Activated CD4-positive, alpha-beta T cell treated with anti-CD3 and anti-CD28 coated beads for 1 hour (primary cell): ENCODE measurements around the gene CARD9.

Source experiments
- DNase-seq: peaks from one replicate; pipeline ENCODE4 v3.0.0-alpha.2; 2020

CARD9 gene

DNA sequence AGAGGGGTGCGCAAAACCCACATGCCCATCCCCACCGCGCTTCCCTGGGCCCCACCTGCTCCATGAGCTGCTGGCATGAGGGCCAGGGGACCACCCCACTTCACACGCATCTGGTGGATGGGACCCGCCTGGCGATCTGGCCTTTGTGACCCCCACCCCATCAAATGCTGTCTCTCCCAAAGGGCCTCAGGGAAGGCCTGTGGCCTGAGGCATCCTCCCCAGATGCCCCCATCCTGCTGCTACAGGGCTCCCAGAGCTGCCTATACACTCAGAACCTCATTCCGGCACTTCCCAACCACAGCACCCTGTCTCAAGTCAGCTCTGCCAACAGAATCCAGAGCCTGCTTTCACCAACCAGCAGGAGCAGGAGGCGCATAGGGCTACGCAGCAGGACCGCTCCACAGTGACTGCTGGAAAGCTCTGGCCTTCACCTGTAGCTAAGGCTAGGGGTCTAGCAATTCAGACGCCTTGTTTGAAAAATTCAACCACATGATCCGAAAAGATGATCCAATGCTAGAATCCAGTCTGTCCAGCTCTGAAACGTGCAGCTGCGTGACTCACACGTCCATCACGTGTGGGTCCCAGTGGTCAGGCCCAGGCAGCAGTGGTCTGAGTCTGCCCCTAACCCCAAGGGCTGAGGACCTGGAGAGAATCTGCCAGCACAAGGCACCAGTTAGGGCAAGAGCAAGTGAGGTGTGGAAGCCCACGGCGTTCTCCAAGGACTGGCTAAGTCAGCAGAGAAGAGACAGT, 27.9 kb upstream of the CARD9 start:
- DNase-seq = no peak

DNA sequence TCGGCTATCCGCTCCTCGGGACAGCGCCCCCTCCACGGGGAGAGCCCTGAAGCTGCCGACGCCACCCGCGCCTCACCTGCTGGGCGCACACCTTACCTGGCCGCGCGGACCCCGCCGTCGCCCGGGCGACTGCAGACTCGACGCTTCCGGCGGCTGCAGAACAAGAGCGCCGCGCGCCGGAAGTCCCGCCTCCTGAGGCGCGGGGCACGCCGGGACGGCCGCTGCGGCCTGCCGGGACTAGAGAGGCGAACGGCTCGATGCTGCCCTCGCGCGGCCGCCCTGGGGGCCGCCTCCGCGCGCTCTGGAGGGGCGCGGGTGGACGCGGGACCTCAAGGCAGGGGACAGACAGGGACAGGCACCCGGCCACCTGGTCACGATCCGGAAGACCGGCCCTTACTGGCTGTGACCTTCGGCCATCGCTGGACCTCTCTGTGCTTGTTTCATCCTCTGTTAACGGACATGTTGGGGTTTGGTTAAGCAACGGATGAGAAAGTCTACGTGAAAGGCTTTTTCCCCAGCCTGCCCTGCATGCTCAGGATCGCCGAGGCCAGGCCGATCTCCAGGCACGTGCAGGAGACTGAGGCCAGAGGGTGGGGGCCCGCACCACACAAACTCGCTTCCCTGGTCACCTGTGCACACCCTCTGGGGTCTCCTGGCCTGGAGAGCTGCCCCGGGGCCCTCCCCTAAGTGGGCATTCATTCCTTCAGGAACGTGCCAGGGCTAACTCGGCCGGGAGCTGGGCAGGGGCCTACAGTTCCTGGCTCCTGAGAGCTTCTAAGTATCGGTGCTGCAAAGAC, 26.8 kb upstream of the CARD9 start, which contains the start of gene SNAPC4:
Gene SNAPC4 (minus strand): TSS at position 133 of the 797 bp plus-strand sequence. CDS start 1,742 bp downstream, outside the sequence.
- DNase-seq = peak; percentile 76

DNA sequence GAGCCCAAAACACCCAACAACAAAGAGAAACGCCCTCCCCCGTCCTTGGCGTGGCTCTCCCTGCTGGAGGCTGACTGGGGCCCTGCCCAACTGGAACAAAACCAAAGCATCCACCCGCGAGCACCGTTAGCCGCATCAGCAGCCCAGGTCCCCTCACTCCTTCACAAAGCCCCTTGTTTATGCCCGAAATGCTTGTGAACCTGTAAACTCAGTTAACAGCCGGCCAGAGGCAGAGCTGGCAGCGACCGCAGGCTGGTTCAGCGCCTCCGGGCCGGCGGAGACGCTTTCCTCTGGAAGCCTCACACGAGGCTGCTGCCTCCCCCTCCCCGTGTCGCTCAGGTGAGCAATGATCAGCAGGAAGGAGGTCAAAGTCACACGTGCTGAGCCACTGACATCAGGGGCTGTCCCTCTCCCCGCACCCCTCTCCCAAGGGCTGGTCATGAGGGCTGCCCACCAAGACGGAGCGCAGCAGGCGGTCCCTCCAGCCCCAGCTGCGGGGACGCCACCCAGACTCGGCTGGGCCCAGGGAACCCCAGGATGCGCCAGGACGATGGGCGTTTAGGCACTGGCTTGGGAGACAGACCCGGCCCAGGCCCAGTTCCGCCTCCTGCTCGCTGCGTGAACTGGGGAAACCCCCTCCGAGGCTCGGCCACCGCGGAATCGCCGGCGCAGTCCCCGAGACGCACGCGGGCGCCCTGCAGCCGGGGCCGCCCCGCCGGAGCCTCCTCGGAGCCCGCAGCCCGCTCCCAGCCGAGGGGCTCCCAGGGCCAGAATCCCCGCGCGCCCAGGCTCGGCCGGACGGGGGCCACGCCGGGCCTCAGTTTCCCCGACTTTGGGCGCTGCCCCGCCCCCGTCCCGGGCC, 25.9 kb upstream of the CARD9 start:
- no peak for DNase-seq

DNA sequence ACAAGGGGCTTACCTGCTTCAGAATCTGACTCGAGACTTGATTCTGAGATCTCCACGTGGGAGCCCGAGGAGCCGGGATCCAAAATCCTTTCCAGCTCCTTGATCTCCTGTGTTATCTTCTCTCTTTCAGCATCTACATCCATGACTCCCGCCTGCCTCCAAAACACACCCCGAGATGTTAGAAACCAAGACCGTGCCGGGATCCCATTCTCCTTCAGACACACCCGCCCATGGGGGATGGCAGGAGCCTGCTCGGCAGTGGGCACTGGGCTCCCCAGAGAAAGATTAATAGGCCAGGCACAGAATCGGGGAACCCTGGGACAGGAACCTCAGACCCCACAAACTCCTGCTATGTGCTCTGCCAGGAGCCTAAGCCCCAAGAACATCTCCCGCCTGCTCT, 24.8 kb upstream of the CARD9 start:
- no peak for DNase-seq

DNA sequence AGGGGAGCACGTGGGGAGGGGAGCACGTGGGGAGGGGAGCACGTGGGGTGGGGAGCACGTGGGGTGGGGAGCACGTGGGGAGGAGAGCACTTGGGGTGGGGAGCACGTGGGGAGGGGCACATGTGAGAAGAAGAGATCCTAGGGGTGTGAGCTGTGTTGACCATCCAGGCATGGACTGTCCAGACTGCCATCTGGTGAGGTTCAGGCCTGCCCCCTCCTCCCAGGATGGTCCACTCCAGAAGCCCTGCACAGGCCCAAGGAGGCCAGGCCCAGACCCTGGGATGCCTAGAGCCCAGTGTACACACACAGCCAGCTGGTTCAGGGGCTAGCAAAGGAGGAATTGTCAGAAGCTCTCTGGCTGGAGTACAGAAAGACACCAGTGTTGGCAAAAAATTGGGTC, 24.2 kb upstream of the CARD9 start:
- DNase-seq = no peak

DNA sequence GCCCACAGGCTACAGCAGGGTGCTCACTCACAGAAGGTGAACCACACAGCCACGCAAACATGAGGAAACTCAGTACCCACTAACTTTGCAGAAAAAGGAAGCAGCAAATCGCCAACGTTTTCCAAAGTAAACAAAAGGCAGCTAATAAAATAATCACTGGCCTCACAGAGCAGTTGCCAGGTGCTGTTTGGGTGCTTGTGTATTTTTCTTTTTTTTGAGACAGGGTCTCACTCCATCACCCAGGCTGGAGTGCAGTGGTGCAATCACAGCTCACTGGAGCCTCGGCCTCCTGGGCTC, 22.7 kb upstream of the CARD9 start:
- DNase-seq = no peak

DNA sequence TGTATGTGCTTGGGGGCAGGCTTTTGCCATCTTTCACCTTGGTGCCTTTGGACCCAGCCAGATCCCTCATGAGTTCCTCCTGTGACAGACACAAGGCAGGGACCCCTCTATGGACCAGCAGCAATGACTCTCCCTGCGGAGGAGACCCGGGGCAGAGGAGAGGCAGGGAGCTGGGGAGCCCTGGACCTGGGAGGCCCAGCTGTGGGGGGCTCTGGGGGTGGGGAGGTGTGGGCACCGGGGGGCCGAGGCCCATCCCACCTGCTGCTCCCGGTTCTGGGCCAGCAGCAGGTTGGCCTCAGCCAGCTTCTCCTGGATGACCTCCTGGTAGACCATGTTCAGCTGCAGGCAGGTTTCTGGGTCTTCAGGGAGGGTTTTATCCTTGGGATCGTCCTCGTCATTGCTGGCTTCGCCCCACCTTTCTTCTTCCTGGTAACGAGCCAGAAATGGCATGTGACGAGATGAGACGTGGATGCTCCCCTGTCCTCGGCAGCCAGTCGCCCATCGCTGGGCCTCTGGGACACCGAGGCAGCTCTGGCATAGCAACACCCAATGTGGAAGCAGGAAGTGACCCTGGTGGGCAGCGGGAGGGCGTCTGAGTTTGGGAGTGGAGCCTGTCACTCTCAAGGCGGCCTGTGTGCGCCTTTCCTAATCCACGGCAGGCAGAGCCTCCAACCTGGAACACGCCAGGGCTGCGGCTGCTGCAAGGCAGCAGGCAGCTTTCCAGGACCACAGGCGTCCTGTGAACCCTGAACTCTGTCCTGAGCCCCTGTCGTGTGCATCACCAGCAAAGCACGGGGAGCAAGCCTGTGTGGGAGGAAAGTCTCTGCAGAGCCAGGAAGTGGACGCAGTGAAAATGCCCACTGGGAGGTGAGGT, 22.1 kb upstream of the CARD9 start:
- DNase-seq = no peak

DNA sequence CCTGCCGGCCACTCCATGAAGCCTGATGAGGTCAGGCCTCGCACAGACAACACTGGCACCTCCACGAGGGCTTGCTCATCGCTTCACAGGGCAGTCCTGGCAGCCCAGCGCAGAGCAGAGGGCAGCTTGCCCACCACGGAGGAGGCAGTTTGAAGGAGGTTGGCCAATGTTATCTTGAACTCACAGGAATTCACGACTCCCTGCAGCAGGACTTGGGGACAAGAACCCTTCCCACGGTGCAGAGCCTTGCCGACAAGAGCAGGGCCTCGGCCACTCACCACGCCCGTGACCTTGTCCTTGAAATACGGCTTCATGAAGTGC, 21.5 kb upstream of the CARD9 start:
- DNase-seq = no peak

DNA sequence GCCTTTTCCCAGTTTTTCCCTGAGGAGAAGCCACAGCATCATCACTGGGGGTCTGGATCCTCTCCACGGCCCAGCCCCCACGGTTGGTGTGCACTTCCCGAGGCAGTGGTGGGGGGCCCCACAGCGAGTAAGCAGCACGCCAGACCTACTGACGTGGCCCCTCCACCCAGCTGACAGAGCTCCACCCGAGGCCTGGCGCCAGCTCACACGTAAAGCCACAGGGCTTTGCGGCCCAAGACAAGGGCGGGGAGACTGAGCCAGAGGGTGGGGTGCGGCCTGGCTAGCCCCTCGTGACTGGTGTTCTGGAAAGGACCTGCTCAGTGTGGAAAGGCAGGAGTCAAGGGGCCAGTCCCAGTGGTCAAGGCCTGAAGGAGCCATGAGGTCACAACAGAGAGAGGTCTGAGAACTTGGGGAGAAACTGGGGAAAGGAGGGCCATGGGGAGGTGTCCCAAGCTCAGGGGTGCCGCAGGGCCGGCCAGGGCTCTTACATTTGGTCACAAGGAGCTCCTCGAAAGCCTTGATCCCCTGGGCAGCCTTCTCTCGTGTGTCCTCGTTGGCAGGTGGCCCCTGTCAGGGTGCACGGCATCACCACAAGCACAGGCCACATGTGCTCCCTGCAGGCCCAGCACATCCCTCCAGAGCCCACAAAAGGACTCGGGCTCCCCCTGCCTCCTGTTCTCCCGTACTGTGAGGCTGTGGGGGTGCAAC, 21.0 kb upstream of the CARD9 start:
- no peak for DNase-seq

DNA sequence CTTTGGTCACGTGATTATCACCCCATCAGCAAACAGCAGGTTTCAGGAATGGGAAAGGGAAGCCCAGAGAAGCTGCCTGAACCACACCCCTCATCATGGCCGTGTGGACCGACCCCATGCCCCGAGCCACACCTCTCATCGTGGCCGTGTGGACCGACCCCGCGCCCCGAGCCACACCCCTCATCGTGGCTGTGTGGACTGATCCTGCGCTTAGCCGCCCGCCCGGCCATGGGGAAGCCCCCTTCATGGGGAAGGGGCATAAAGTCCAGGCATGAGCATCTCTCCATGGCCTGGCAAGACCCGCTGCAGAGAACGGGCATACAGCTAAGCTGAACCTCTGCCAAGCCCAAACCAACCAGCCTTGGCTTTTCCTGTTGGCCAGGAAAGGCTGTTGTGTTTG, 20.1 kb upstream of the CARD9 start:
- no peak for DNase-seq

DNA sequence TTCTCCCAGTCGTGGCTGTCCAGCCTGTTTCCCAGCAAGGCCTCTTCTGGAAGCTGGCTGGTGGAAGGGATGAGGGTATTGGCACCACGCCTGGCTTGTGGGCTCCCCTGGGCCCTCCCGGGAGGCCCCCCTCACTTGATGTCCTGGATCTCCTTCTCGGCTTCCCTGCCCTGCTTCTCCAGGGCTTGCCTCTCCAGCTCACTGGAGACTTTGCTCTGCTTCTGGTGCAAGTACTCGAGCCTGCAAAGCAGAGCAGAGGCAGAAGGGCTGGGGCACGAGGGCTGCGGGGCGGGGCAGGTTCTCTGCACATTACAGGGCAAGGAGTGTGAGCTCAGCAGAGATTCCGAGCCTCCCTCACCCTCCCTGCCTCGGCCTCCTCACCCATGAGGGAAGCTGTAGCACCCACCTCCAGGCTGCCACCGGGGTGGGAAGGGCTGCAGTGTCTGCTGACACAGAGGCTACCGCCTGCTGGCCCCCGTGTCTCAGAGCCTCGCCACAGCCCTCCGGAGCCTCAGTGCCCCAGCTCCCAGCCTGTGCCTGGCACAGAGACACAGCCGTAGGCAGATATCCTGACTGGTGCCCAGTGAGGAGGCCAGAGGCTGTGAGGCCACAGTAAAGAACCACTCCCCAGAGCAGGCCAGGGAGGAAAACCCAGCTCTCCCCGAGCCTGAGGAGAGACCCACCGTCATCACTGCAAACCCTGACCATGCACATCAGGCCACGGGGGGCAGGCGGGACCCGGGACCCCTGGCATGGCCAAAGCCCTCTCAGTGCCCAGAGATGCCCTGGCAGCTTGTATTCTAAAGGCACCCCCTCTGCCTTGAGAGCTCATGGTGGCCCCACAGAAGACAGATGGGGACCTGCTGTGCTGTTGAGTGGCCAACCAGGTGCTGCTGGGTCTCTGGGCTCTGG, 19.3 kb upstream of the CARD9 start:
- no peak for DNase-seq

DNA sequence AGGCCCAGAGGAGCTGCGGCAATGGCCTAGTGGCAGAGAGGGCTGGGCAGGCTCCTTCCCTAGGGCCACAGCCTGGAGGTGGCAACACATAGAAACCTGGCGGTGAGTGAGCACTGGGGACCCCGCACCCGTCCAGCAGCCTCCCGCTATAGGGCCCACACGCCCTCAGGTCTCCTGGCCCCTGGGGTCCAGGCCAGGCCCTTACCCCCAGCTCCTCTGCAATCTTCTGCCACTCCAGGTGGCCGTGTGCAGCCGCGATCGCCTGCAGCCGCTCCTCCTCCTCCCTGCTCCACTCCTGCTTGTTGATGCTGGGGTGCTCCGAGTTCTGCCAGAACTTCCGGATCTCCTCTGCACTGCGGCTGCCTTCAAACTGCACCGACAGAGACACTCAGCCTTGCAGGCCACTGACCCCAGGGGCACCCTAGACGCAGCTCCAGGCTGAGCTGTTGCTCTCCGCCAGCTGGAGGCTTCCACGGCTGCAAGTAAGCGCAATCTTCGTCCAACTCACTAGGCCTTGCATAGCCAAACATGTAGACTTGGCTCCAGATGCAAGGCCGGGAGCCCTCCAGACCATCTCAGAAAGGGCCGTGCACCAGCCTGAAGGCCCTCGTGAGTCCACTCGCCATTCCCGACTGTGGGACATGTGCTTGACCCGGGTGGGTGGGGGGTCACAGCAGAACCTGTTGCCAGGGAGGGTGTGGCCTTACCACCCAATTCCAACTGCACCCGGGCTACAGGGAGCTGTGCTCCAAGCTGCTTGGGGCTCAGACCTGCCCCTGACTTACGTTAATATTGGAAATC, 18.5 kb upstream of the CARD9 start:
- no peak for DNase-seq

DNA sequence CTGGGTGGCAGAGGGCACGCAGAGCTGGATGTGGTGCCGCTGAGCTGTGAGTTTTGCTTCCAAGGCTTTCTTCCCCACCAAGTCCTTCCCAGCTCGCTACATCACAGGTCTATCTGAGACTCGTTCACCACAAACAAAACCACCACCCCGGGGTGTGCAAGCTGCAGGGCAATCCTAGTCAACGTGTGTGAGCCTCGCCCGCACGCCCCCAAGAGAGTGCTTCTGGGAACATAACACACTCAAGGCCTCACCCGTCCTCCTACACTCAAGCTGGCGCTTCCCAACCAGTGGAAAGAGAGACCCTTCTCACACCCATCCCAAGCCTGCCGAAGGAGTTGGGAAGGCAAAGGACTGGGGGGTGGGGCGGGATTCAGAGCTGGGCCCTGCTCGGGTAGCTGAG, 15.9 kb upstream of the CARD9 start:
- DNase-seq = no peak

DNA sequence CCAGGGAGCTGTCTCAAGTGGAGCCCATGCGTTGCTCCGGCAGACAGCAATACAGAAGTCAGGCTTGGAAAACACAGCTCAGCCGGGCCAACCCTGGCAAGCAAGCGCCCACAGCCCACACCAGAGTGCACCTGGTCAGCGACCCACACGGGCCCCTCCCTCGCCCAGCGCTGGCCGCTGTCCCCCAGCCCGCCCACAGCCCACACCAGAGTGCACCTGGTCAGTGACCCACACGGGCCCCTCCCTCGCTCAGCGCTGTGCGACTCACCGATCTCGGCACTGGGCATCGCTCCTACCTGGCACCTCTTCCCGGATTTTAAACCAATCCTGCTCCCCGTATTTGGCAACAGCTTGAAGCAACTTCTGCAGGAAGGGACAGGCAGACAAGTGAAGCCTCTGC, 13.7 kb upstream of the CARD9 start:
- DNase-seq = no peak

DNA sequence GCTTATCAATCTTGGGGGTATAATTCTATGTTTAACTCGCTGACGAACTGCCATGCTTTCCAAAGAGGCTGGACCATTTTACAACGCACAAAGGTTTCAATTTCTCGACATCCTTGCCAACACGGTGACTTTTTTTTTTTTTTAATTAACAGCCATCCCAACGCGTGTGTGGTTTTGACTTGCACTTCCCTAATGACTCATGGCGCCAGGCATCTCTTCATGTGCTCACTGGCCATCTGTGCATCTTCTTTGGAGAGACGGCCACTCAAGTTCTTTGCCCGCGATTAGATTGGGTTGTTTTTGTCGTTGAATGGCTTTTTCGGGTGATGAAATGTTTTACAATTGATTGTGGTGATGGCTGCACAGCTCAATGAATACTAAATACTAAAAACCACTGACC, 12.5 kb upstream of the CARD9 start:
- no peak for DNase-seq

DNA sequence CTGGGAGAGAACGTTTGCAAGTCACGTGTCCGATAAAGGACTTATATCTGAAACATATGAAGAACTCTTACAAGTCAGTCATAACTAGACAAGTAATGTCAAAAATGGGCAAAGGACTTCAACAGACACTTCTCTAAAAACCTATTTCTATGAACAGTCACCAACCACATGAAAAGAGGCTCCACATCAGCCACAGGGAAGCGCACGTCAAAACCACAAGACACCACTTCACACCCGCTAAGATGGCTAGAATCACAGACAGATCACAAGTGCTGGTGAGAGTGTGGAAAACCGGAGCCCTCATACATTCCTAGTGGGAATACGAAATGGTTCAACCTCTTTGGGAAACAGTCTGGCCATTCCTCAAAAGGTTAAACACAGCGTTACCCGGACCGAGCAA, 11.5 kb upstream of the CARD9 start:
- no peak for DNase-seq

DNA sequence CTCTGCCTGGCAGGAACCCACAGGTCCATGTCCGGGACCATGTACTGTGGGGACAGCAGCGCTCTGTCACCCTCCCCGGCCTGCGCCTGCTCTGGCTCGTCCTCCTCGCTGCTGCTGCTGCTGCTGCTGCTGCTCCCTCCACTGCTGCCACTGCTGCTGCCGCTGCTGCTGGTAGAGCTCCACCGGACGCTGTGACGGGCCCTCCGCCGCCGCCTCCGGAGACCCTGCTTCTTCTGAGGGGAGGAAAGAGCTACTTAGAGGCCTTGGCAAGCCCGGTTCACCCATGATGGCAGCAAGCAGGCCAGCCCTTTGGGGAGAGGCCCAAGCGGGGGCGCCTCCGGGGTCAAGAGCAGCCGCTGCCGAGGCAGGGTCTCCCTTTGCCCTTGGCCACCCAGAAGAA, 10.0 kb upstream of the CARD9 start:
- DNase-seq = no peak

DNA sequence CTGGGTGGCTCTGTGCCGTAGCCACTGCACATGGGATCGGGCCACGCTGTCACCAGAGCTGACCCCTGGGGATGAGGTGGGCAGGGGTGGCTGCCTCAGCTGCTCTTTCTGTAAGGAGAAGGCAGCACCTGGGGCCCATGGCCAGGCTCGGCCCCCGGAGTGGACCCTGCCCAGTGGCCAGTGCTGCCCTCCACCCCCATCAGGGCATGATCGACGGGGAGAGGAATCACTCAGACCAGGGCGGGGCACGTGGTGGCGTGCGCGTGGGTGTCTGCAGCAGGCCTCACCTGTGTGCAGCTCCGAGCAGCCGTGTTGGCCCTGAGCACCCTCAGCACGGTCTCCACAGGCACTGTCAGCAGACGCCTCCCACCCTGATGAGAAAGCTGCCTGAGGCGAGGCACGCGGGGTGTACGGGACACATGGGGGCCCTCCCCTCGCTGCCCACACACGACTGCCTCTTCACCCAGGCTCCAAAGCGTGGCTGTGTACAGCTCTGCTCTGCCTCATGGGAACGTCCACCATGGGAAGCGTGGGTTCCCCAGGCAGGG, 8.6 kb upstream of the CARD9 start:
- DNase-seq = no peak

DNA sequence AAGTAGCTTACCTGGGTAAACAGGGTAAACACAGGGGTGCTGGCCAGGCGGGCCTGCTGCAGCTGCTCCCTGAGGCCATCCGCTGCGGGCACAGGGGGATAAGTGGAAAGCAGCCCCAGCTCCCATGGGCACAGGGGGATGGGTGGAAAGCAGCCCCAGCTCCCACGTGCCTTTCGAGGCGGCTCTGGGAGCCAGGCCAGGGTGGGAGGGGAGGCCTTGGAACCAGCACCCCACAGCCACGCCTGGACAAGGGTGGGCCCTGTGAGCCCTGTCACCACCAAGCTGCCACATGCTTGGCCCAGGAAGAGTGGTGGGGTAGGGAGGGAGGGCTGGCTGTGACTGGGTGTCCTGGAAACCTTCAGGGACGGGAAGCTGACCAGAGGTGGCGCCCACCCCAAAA, 7.8 kb upstream of the CARD9 start:
- DNase-seq = no peak

DNA sequence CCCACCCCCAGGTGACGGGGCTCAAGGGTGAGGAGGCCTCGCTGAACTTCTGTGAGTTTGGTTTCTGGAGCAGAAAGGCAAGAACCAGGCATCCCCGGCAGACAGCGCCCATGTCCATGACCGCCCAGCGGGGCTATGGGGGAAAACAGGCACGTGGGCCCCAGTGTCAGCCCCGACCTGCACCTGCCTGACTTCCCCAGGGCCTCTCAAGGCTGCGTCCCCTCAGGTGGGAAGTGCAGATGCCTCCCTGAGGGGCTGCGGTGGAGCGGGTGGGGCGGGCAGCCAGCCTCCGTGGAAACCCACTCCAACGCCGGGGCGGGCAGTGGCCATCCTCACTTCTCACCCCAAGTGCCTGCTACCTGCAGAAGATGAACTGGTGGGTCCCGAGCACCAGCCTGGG, 6.9 kb upstream of the CARD9 start:
- DNase-seq = no peak
